ENCODE results near the gene DPH1.

The DPH1 gene

DNA sequence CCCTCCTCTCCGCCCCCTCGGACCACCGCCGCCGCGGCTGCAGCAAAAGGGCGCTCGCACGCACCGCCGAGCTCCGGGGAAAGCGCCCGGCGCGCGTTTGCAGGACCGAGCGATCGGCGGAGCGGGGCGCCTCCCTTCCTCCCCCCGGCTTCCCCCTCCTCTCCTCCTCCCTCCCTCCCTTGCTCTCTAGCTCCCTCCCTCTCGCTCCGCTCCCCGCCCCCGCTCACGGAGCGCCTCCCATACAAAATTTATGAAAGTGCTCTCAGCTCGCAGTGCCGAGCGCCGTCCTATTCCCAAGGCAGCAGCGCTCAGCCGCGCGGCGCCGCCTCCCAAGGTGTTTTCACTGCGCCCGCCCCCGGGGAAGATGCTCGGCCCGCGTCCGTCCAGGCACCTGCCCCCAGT, 4.7 kb upstream of the DPH1 start, which contains the start of gene RTN4RL1 (continued):
- no peak for TF ChIP-seq KLF10 (tag by site-specific recombination; IDR thresholded peaks at IDR 0.05)
- no peak for TF ChIP-seq ZBTB1 (tag by site-specific recombination; IDR thresholded peaks at IDR 0.05)
- no peak for TF ChIP-seq ZNF155 (tag by site-specific recombination; IDR thresholded peaks at IDR 0.05)
- TF ChIP-seq ZNF211 (tag by site-specific recombination; IDR thresholded peaks at IDR 0.05; ENCODE audit: low read depth): no peak
- TF ChIP-seq, protein P1, sequence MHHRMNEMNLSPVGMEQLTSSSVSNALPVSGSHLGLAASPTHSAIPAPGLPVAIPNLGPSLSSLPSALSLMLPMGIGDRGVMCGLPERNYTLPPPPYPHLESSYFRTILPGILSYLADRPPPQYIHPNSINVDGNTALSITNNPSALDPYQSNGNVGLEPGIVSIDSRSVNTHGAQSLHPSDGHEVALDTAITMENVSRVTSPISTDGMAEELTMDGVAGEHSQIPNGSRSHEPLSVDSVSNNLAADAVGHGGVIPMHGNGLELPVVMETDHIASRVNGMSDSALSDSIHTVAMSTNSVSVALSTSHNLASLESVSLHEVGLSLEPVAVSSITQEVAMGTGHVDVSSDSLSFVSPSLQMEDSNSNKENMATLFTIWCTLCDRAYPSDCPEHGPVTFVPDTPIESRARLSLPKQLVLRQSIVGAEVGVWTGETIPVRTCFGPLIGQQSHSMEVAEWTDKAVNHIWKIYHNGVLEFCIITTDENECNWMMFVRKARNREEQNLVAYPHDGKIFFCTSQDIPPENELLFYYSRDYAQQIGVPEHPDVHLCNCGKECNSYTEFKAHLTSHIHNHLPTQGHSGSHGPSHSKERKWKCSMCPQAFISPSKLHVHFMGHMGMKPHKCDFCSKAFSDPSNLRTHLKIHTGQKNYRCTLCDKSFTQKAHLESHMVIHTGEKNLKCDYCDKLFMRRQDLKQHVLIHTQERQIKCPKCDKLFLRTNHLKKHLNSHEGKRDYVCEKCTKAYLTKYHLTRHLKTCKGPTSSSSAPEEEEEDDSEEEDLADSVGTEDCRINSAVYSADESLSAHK (tag by site-specific recombination; IDR thresholded peaks at IDR 0.05): peak; percentile 36; the same call in 1 of the 2 replicates
- no peak for TF ChIP-seq ZNF223 (tag by site-specific recombination; IDR thresholded peaks at IDR 0.05)
- TF ChIP-seq ZBTB17 (tag by site-specific recombination; IDR thresholded peaks at IDR 0.05): peak; percentile 86
- no peak for TF ChIP-seq ZNF133 (tag by site-specific recombination; IDR thresholded peaks at IDR 0.05)
- TF ChIP-seq, protein P2, sequence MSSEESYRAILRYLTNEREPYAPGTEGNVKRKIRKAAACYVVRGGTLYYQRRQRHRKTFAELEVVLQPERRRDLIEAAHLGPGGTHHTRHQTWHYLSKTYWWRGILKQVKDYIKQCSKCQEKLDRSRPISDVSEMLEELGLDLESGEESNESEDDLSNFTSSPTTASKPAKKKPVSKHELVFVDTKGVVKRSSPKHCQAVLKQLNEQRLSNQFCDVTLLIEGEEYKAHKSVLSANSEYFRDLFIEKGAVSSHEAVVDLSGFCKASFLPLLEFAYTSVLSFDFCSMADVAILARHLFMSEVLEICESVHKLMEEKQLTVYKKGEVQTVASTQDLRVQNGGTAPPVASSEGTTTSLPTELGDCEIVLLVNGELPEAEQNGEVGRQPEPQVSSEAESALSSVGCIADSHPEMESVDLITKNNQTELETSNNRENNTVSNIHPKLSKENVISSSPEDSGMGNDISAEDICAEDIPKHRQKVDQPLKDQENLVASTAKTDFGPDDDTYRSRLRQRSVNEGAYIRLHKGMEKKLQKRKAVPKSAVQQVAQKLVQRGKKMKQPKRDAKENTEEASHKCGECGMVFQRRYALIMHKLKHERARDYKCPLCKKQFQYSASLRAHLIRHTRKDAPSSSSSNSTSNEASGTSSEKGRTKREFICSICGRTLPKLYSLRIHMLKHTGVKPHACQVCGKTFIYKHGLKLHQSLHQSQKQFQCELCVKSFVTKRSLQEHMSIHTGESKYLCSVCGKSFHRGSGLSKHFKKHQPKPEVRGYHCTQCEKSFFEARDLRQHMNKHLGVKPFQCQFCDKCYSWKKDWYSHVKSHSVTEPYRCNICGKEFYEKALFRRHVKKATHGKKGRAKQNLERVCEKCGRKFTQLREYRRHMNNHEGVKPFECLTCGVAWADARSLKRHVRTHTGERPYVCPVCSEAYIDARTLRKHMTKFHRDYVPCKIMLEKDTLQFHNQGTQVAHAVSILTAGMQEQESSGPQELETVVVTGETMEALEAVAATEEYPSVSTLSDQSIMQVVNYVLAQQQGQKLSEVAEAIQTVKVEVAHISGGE (tag by site-specific recombination; conservative IDR thresholded peaks at IDR 0.05; ENCODE audit: low read depth): no peak
- TF ChIP-seq, protein P3, sequence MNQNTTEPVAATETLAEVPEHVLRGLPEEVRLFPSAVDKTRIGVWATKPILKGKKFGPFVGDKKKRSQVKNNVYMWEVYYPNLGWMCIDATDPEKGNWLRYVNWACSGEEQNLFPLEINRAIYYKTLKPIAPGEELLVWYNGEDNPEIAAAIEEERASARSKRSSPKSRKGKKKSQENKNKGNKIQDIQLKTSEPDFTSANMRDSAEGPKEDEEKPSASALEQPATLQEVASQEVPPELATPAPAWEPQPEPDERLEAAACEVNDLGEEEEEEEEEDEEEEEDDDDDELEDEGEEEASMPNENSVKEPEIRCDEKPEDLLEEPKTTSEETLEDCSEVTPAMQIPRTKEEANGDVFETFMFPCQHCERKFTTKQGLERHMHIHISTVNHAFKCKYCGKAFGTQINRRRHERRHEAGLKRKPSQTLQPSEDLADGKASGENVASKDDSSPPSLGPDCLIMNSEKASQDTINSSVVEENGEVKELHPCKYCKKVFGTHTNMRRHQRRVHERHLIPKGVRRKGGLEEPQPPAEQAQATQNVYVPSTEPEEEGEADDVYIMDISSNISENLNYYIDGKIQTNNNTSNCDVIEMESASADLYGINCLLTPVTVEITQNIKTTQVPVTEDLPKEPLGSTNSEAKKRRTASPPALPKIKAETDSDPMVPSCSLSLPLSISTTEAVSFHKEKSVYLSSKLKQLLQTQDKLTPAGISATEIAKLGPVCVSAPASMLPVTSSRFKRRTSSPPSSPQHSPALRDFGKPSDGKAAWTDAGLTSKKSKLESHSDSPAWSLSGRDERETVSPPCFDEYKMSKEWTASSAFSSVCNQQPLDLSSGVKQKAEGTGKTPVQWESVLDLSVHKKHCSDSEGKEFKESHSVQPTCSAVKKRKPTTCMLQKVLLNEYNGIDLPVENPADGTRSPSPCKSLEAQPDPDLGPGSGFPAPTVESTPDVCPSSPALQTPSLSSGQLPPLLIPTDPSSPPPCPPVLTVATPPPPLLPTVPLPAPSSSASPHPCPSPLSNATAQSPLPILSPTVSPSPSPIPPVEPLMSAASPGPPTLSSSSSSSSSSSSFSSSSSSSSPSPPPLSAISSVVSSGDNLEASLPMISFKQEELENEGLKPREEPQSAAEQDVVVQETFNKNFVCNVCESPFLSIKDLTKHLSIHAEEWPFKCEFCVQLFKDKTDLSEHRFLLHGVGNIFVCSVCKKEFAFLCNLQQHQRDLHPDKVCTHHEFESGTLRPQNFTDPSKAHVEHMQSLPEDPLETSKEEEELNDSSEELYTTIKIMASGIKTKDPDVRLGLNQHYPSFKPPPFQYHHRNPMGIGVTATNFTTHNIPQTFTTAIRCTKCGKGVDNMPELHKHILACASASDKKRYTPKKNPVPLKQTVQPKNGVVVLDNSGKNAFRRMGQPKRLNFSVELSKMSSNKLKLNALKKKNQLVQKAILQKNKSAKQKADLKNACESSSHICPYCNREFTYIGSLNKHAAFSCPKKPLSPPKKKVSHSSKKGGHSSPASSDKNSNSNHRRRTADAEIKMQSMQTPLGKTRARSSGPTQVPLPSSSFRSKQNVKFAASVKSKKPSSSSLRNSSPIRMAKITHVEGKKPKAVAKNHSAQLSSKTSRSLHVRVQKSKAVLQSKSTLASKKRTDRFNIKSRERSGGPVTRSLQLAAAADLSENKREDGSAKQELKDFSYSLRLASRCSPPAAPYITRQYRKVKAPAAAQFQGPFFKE (tag by site-specific recombination; IDR thresholded peaks at IDR 0.05; ENCODE audit: borderline replicate concordance): no peak
- TF ChIP-seq ZFHX2 (tag by site-specific recombination; conservative IDR thresholded peaks at IDR 0.05): peak; percentile 88
- TF ChIP-seq FEZF1 (tag by site-specific recombination; IDR thresholded peaks at IDR 0.05): no peak
- no peak for TF ChIP-seq YY1 (tag by site-specific recombination; IDR thresholded peaks at IDR 0.05)
- 0 out of 2 replicates have a peak, but pooled peaks have one; percentile 10 for TF ChIP-seq ZSCAN30 (tag by site-specific recombination; IDR thresholded peaks at IDR 0.05)
- TF ChIP-seq, protein P4, sequence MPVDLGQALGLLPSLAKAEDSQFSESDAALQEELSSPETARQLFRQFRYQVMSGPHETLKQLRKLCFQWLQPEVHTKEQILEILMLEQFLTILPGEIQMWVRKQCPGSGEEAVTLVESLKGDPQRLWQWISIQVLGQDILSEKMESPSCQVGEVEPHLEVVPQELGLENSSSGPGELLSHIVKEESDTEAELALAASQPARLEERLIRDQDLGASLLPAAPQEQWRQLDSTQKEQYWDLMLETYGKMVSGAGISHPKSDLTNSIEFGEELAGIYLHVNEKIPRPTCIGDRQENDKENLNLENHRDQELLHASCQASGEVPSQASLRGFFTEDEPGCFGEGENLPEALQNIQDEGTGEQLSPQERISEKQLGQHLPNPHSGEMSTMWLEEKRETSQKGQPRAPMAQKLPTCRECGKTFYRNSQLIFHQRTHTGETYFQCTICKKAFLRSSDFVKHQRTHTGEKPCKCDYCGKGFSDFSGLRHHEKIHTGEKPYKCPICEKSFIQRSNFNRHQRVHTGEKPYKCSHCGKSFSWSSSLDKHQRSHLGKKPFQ (tag by site-specific recombination; IDR thresholded peaks at IDR 0.05): no peak
- no peak for TF ChIP-seq ZXDB (tag by site-specific recombination; IDR thresholded peaks at IDR 0.05)
- peak; percentile 85 for TF ChIP-seq SP3 (tag by site-specific recombination; IDR thresholded peaks at IDR 0.05)
- TF ChIP-seq ZNF146 (tag by site-specific recombination; IDR thresholded peaks at IDR 0.05): no peak
- TF ChIP-seq ZNF670 (tag by site-specific recombination; IDR thresholded peaks at IDR 0.05; ENCODE audit: low read depth): no peak
- TF ChIP-seq SP7 (tag by site-specific recombination; IDR thresholded peaks at IDR 0.05): no peak; the same call in none of the 2 replicates
- TF ChIP-seq, protein P5, sequence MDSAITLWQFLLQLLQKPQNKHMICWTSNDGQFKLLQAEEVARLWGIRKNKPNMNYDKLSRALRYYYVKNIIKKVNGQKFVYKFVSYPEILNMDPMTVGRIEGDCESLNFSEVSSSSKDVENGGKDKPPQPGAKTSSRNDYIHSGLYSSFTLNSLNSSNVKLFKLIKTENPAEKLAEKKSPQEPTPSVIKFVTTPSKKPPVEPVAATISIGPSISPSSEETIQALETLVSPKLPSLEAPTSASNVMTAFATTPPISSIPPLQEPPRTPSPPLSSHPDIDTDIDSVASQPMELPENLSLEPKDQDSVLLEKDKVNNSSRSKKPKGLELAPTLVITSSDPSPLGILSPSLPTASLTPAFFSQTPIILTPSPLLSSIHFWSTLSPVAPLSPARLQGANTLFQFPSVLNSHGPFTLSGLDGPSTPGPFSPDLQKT (IDR thresholded peaks at IDR 0.05; ENCODE audit: borderline replicate concordance, low read depth, low read length): no peak
- no peak for TF ChIP-seq ZNF558 (tag by site-specific recombination; IDR thresholded peaks at IDR 0.05)
- TF ChIP-seq, protein P6, sequence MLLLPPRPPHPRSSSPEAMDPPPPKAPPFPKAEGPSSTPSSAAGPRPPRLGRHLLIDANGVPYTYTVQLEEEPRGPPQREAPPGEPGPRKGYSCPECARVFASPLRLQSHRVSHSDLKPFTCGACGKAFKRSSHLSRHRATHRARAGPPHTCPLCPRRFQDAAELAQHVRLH (tag by site-specific recombination; IDR thresholded peaks at IDR 0.05): no peak
- TF ChIP-seq ZNF501 (tag by site-specific recombination; IDR thresholded peaks at IDR 0.05): 0 out of 2 replicates have a peak, but pooled peaks have one; percentile 12

All from HEK293 (cell line).